Suppressor macrophage treated with lipopolysaccharide for 4 hours (primary cell): ENCODE measurements around the gene FAM98C.
A peak's percentile ranks its signal among the peaks of the same experiment; 100 is the strongest.
"Not testable (repeated sequence)": the region's sequence is repeated elsewhere in the genome, so short reads cannot be mapped to it uniquely, and the experiment has no call there.

Source experiments
- DNase-seq: peaks from one replicate; pipeline ENCODE4 v3.0.0-alpha.2; 2020

The FAM98C gene

DNA sequence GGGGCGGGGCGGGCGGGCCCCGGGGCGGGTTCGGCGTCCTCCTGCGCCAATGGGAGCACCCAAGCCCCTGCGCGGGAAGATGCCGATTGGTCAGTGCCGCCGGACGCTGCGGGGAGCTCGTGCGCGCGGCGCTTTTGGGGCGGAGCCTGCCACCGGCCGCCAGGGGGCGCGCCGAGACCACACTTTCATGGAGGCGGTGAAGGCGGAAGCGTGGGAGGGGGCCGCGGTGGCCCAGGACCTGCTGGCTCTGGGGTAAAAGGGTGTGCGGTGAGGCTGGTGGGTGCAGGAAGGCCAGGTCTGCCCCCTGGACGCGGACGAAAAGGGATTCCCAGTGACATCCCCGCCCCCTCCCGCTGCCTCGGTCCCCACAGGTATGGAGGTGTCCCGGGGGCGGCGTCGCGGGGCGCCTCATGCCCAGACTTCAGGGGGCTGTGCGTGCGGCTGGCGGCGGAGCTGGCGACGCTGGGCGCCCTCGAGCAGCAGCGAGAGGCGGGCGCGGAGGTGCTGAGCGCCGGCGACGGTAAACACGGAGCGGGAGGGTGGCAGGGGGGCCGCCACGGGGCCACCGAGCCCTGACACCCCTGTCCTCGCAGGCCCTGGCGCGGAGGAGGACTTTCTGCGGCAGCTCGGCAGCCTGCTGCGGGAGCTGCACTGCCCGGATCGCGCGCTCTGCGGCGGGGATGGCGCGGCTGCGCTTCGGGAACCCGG is at the start of gene FAM98C:
Gene FAM98C, plus strand, starts transcription at position 127 of the 708 bp plus-strand sequence. Its CDS starts 61 bp downstream, at position 188.
- DNase-seq = peak; percentile 99

DNA sequence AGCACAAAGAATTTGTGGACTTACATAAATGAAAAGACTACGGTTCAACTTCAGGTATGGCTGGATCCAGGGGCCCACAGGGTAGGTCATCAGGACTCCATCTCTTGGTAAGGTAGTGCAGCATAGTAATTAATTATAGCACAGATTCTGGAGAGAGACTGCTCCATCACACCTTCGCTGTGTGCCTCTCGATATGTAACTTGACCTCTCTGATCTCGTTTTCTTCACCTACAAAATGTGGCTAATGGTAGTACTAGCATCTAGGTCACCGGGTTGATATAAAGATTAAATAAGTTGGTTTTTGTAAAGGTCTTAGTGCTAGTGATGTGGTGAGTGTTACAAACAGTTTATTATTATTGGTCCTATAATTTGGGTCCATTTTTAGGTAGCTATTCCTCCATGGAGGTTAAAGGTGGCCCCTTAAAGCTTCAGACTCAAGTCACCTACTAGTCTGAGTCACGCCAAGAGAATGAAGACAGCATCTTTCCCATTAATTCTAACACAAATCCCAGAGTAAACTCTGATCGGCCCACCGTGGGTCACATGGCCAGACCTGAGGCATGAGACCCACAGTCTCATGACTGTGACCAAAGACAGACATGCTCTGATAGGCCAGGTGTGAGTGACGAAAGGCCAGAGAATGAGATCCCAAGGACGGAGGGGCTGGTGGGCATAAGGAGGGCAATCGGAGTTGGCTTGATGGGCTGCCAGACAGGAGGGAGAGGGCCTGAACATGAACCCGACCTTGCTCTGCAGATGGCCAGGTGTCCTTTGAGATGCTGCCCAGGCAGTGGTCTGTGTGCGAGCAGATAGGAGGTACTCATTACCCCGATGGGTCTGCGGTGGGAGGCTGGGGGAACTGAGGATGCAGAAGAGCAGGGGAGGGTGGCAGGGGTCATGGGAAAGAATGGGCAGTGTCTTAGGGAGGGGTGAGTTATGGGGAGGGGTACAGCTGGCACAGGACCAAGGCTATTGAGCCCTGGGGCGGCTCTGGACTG is 46.9 kb upstream of the FAM98C start:
- DNase-seq = no peak

DNA sequence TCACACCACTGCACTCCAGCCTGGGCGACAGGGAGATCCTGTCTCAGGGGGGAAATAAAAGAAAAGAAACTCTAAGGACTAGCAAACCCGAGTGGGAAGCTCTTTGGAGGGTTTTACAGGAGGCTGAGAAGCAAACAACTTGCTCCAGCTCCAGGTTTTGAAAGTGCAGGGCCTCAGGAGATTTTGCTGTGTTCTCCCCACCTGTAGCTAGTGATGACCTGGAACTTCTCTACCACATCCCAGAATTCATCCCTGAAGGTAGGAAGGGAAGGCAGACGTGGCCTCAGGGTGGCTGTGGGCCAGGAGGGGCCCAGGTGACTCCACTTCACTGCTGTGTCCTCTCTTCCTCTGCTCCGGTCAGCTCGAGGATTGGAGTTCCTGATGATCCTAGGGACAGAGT is 44.8 kb upstream of the FAM98C start:
- no peak for DNase-seq

DNA sequence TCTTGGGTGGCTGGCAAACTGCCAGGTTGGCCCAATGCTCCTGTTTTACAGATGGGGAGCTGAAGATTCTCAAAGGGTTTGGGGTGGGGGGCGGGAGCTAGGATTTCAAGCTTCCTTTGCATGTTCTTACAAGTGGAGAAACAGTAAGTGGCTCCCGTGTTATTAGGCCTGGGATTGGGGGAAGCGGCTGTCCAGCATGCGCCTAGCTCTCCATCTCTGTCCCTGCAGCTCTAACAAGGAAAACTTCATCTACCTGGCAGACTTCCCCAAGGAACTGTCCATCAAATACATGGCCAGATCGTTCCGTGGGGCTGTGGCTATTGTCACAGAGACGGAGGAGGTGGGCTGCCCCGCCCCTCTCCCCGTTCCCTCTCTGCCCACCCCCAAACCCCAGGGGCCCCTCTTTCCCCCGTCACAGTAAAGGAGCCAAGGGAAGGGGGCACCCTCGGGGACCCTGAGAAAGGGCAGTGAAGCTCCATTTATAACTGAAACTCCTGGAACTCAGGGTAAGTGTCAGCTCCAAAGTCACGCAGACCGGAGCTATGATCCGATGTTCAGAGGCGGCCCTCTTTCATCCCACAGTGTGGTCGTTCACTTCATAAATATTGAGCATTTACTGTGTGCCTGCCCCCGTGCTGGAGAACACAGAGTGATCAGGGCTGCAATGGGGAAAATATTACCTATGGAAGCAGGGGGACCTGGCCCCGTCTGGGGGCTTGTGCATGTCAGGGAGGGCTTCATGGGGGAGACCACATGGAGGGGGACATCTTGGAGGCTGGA is 43.5 kb upstream of the FAM98C start:
- no peak for DNase-seq

DNA sequence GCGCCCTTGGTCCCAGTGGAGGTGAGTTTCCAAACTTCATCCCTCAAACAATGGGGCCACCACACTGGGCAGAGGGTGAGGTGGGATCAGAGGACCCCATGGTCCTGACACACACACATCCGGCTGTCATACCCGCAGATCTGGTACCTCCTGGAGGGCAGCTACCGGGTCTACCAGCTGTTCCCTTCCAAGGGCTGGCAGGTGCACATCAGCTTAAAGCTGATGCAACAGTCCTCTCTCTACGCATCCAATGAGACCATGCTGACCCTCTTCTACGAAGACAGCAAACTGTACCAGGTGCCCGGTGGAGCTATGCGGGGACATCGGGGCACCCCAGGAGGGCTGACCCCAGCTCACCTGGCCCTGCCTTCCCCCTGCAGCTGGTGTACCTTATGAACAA is 42.5 kb upstream of the FAM98C start:
- no peak for DNase-seq

DNA sequence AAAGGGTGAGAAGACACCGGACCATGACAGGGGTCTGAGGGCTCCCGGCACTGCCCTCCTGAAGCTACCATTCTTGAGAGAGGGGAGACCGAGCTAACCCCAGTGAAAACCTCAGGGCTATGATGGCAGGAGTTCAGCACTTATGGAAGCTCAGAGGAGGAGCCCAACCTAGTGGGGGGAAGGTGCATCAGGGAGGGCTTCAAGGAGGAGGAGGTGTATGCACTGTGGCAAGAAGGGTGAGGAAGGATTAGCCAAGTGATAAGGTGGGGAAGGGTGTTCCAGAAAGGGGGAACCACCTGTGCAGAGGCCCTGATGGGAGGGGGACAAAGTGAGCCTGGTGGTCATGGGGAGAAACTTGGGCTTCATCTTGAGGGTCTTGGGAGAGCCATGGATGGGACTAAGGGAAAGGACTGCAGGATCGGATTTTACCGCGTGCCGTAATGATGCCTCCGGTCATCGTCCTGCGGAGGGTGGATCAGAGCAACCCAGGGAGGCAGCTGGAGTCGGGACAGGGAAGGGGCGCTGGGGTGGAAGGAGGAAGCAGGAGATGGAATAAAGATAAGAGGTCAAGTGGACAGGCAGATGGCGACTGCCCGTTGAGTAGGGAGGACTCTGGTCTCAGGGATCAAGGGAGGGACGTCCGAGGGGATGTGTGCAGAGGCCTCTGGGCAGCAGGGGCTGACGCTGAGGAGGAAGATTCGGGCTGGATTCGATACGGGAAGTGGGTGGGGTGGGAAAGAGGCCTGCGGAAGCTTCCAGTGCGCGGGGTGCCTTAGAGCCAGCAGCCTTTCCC is 41.9 kb upstream of the FAM98C start:
- DNase-seq = no peak

DNA sequence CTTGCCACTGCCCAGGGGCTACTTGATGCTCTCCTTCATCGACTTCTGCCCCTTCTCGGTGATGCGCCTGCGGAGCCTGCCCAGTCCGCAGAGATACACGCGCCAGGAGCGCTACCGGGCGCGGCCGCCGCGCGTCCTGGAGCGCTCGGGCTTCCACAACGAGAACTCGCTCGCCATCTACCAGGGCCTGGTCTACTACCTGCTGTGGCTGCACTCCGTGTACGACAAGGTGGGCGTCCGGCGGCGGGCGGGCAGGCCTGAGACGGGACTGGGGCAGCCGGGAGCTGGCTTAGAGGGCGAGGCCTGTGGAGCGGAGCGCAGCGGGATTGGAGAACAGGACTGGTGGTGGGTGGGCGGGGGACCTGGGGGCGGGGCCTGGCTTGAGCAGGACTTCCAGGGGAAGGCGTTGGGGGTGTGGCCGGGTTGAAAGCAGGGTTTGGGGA is 41.2 kb upstream of the FAM98C start:
- DNase-seq = peak; percentile 84

DNA sequence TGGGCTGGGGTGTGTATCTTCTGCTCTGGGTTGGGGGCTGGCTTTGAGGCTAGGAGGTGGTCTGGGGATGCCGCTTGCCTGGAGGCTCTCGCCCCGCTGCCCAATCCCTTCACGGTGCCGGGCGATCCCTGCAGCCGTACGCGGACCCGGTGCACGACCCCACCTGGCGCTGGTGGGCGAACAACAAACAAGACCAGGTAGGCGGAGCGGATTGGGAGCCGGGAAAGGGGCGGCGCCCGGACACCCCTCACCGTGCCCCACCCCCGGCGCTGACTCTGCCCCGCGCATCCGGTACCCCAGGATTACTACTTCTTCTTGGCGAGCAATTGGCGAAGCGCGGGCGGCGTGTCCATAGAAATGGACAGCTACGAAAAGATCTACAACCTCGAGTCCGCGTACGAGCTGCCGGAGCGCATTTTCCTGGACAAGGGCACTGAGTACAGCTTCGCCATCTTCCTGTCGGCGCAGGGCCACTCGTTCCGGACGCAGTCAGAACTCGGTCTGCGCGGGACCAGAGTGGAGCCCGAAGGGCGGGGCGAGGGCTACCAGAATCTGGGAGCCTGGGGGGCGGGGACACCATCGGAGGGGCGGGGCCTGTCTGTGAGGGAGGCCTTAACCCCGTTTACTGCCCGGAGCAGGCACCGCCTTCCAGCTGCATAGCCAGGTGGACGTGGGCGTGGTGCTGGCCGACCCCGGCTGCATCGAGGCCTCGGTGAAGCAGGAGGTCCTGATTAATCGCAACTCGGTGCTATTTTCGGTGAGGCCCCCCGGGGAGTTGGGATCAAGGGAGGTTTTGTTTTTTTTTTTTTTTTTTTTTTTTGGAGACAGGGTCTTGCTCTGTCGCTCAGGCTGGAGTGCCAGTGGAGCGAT is 40.6 kb upstream of the FAM98C start:
- DNase-seq = peak; percentile 85

DNA sequence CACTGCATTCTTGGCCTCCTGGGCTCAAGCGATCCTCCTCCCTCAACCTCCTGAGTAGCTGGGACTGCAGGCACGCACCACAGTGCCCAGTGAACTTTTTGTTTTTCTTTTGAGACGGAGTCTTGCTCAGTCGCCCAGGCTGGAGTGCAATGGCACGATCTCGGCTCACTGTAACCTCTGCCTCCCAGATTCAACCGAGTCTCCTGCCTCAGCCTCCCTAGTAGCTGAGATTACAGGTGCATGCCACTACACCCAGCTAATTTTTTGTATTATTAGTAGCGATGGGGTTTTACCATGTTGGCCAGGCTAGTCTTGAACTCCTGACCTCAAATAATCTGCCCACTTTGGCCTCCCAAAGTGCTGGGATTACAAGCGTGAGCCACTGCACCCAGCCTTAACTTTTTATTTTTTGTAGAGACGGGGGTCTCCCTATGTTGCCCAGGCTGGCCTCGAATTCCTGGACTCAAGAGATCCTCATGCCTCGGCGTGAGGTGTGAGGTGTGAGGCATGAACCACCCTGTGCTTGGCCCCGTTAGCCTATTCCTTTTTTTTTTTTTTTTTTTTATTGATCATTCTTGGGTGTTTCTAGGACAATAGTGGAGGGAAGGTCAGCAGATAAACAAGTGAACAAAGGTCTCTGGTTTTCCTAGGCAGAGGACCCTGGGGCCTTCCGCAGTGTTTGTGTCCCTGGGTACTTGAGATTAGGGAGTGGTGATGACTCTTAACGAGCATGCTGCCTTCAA is 39.8 kb upstream of the FAM98C start:
- DNase-seq = not testable (repeated sequence)

DNA sequence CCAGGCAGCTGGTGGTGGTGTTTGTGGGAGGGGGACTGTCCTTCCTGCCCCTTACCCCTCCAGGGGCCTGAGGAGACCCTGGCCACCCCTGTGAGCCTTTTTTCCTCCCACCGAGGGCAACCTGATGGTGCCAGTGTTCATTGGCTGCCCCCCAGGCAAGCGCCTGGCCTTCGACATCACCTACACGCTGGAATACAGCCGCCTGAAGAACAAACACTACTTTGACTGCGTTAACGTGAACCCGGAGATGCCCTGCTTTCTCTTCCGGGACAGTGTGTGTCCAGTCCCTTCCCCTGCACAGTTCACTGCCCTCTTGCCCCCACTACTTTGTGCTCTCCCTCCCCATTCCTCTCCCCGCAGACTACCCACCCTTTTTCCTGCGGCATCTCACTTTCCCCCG is 35.9 kb upstream of the FAM98C start:
- no peak for DNase-seq

DNA sequence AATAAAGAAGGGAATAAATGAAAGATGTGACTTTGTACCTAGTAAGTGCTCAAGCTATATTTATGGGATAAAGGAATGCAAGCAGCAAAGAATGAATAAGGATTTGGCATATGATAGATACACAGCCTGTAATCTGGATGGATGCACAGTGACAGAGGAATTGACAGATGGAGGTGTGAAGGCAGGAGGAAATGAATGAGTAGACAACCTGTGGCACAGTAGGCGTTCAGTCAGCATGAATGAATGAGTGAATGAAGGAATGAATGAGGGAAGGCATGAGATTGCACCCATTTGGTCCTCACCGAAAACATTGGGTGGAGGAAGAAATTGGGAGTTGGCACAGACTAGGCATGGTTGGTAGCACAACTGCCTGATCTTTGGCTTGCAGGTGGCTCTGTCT is 33.3 kb upstream of the FAM98C start:
- no peak for DNase-seq

DNA sequence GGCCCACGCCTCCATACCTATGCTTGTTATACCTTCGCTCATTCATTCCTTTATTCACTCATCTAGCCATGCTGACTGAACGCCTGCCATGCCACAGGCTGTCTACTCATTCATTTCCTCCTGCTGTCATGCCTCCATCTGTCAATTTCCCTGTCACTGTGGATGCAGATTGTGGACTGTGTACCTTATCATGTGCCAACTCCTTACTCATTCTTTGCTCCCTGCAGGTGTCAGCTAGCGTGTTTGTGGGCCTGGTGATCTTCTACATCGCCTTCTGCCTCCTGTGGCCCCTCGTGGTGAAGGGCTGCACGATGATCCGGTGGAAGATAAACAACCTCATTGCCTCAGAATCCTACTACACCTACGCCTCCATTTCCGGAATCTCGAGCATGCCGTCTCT is 32.6 kb upstream of the FAM98C start:
- no peak for DNase-seq

DNA sequence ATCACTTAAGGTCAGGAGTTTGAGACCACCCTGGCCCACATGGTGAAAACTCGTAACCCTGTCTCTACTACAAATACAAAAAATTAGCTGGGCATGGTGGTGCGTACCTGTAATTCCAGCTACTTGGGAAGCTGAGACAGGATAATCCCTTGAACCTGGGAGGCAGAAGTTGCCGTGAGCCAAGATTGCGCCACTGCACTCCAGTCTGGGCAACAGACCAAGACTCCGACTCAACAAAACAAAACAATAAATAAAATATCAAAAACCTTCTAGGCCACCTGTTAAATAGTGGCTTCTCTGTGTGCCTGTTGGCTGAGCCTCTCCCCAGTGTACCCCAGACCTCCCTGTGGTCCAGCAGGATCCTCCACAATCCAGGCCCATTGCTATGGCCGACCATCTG is 31.8 kb upstream of the FAM98C start:
- DNase-seq = no peak

DNA sequence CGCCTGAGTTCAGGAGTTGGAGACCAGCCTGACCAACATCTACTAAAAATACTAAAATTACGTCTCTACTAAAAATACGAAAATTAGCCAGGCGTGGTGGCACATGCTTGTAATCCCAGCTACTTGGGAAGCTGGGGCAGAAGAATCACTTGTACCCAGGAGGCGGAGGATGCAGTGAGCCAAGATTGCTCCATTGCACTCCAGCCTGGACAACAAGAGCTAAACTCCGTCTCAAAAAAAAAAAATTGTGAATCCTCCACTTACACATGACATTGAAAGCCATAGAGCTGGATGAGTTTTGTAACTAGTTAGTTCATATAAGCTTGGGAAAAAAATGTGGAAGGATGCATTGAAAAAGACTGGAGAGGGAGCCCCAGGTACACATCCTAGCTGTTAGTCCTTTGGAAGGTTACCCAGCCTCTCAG is 29.0 kb upstream of the FAM98C start:
- DNase-seq = no peak

DNA sequence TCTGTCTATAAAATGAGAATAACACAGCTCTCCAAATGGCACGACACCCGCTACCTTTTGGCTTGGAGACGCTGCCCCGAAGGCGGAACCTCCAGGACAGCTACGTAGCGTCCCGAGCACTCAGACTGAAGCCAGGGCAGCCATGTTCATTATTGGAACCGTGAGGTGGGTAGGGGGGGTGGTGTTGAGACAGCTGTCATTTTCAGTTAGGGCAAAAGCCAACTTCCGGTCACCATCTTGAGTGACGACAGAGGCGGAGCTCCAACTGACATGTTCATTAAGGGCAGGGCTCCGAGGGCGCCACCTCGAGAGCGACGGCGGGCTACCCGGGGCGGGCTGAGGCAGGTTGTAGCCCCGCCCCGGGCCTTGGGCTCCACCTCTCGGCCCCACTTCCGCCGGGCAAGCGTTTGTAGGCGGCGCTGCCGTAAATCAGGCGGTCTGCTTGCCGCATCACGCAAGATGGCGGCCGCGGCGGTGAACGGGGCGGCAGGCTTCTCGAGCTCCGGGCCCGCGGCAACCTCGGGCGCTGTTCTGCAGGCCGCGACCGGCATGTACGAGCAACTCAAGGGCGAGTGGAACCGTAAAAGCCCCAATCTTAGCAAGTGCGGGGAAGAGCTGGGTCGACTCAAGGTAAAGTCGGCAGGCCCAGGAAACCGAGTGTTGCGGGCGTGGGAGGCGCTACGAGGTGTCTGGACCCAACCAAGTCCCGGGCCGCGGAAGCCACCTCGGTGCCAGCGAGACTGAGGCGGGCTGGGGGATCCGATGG is 28.4 kb upstream of the FAM98C start, which contains the start of gene PSMD8:
Gene PSMD8, plus strand, starts transcription at position 240 of the 766 bp plus-strand sequence. Its CDS starts 31 bp downstream, at position 271.
- DNase-seq = peak; percentile 100

DNA sequence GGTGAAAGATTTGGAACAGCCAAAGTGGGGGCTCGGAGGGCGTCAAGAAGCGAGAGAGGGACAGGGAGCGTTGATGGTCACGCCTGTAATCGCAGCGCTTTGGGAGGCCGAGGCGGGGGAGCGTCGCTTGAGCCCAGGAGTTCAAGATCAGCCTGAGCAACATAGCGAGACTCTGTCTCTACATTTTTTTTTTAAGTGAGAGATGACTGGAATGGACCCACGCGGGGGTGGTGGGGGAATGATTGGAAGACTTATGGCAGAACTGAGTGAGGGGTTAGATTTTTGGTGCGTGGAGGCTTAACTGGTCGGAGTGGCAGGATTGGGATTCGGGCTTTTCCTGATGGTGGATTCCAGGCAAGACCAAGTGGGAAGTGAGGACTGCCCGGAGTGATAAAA is 27.8 kb upstream of the FAM98C start:
- DNase-seq = no peak

DNA sequence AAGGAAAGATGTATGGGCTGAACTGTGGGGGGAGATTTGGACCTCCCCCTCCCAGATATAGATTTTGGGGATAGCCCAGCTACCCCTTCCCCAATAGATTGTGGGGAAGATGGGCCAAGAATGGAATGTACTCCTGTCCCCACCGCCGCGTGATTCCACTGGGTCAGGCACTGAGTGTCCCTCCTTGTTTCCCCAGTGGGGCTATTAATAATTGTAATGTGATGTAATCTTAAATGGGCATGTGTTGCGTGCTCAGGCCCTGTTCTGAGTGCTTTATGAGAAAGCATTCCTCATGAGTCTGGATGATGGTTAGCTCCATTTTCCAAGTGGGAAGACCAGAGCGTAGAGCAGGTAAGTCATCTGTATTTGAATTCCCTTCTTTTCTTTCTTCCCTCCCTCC is 27.1 kb upstream of the FAM98C start:
- DNase-seq = peak; percentile 37

DNA sequence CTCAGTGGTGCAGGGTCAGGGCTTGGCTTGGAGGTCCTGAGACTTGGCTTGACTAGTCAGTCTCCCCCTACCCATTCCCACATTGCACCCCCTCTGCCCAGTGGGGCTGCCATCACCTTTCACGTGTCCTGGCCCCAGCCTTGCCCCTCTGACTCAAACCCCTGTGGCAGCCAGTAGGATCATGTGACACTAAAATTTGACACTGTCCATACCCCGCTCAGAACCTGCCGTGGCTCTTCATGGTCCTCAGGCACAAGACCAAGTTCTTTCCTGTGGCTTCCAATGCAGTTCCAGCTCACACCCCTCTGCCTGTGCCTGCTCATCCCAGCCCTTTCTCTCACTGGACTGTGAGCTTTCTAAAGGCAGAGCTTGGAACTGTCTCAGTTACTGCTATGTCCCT is 26.3 kb upstream of the FAM98C start:
- no peak for DNase-seq

DNA sequence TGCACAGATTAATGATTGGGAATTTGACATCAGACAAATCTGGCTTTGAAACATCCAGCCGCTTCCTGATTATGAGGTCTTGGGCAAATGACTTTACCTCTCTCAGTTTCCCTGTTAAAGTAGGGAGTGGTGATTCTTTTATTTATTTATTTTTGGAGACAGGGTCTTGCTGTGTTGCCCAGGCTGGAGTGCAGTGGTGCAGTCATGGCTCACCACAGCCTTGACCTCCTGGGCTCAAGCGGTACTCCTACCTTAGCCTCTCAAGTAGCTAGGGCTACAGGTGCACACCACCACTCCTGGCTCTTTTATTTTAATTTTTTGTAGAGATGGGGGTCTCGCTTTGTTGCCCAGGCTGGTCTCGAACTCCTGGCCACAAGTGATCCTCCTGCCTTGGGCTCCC is 25.8 kb upstream of the FAM98C start:
- no peak for DNase-seq

DNA sequence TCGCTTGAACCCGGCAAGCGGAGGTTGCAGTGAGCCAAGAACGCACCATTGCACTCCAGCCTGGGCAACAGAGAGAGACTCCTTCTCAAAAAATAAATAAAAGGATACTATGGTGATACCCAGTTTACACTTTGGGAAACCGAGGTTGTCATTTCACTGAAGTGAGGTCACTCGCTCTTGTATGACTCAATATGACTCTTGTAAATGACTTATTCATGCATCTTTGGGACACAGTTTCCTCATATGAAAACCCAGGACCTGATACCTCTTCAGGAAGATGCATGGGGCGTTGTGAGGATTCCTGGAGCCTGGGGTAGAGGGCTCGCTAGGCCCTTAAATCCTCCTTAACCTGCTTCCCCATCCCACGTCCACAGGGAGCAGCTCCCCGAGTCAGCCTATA is 24.0 kb upstream of the FAM98C start:
- peak; percentile 18 for DNase-seq
